HFFc6 (cell line): ENCODE data around the gene RPS6KA1. TPM values are rescaled to one million over a fixed set of nuclear protein-coding genes. Genes with fewer than 3 reads are reported as not detected.
"Not testable (repeated sequence)": the region's sequence is repeated elsewhere in the genome, so short reads cannot be mapped to it uniquely, and the experiment has no call there.

Experiments used
- DNase-seq: peaks from one replicate; pipeline ENCODE4 v3.0.0-alpha.2; 2018
- H3K27ac Mint-ChIP-seq: 2 replicates; pipeline ENCODE4 v1.8.0; 2020; ENCODE audit warnings: mild to moderate bottlenecking, mixed read lengths
- H3K27me3 Mint-ChIP-seq: 2 replicates; pipeline ENCODE4 v1.8.0; 2021; ENCODE audit warnings: mild to moderate bottlenecking, moderate library complexity, mixed read lengths; ENCODE audit not compliant: insufficient read depth
- H3K36me3 Mint-ChIP-seq: 2 replicates; pipeline ENCODE4 v1.8.0; 2021; ENCODE audit warnings: low read depth, mixed read lengths
- H3K4me1 Mint-ChIP-seq: 2 replicates; pipeline ENCODE4 v1.8.0; 2020; ENCODE audit warnings: low read depth, mixed read lengths
- H3K4me3 Mint-ChIP-seq: 2 replicates; pipeline ENCODE4 v1.8.0; 2020; ENCODE audit warnings: mild to moderate bottlenecking, moderate library complexity, mixed read lengths
- H3K9me3 Mint-ChIP-seq: 2 replicates; pipeline ENCODE4 v1.8.0; 2020; ENCODE audit warnings: mild to moderate bottlenecking, mixed read lengths
- total RNA-seq, 6 experiments: library from RNA; stranded (reverse); fragmentation: NEBNext Ultra II Directional; extraction: Animal tissue kit (Norgen Biotek cat#: 25700); gene quantifications; 2 replicates in 1 of 6; 3 replicates in 5 of 6; pipeline ENCODE4 v1.2.3, GENCODE V29; 2021
- TF ChIP-seq, protein P1 (sequence below): fragments of 200-600 bp; sonication (generic); IDR thresholded peaks from 2 replicates; pipeline ENCODE4 v1.5.0; 2021; ENCODE audit warnings: antibody characterized with exemption, mild to moderate bottlenecking

Gene RPS6KA1
- total RNA-seq, 6 experiments from 2014 or later: 1.5 to 2.6 (median 1.7) TPM

- H3K4me3 Mint-ChIP-seq: no peak overlapping the region
- no peaks in the 10 kb centered on the region for H3K36me3 Mint-ChIP-seq
- DNase-seq: no peak
- no peak overlapping the region for H3K27ac Mint-ChIP-seq
- peaks cover 8% of the 10 kb centered on the region for H3K27me3 Mint-ChIP-seq
- no peaks in the 10 kb centered on the region for H3K4me1 Mint-ChIP-seq
- no peaks in the 10 kb centered on the region for H3K9me3 Mint-ChIP-seq
- TF ChIP-seq, protein P1, sequence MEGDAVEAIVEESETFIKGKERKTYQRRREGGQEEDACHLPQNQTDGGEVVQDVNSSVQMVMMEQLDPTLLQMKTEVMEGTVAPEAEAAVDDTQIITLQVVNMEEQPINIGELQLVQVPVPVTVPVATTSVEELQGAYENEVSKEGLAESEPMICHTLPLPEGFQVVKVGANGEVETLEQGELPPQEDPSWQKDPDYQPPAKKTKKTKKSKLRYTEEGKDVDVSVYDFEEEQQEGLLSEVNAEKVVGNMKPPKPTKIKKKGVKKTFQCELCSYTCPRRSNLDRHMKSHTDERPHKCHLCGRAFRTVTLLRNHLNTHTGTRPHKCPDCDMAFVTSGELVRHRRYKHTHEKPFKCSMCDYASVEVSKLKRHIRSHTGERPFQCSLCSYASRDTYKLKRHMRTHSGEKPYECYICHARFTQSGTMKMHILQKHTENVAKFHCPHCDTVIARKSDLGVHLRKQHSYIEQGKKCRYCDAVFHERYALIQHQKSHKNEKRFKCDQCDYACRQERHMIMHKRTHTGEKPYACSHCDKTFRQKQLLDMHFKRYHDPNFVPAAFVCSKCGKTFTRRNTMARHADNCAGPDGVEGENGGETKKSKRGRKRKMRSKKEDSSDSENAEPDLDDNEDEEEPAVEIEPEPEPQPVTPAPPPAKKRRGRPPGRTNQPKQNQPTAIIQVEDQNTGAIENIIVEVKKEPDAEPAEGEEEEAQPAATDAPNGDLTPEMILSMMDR: no peak
Observed at GRCh38 chr1:26493938-26494337, 35.6 kb upstream of the RPS6KA1 start.

GRCh38 chr1:26496861-26497260, 32.7 kb upstream of the RPS6KA1 start:
- Mint-ChIP-seq H3K36me3 (no peaks in the 10 kb centered on the region), H3K27me3 (peaks cover 4% of the 10 kb centered on the region), H3K4me1 (peaks cover 5% of the 10 kb centered on the region; the same call in 1 of the 2 replicates), H3K9me3 (no peaks in the 10 kb centered on the region), H3K4me3 (no peak overlapping the region), H3K27ac (no peak overlapping the region)
- DNase-seq: no peak
- TF ChIP-seq, protein P1: no peak

DNA sequence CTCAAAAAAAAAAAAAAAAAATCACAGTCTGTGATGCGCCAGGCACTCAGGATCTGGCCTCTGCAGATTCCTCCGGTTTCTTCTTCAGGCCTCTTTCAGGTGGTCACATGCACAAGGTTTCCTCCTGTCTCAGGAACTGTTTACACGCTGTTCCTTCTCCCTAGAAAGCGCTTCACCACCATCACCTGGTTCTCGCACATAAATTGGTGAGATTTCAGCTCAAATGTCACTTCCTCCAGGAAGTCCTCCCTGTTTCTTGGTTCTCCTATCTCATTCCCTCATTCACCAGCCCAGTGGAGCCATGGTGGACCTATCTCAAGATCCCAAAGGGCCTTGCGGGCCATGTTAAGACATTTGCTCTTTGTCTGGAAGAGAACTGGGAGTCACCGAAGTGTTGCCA, 30.7 kb upstream of the RPS6KA1 start:
- no peak for DNase-seq
- TF ChIP-seq, protein P1: no peak
- Mint-ChIP-seq H3K27ac (no peak overlapping the region), H3K4me3 (no peak overlapping the region), H3K4me1 (peaks cover 5% of the 10 kb centered on the region; the same call in 1 of the 2 replicates), H3K27me3 (peaks cover 3% of the 10 kb centered on the region), H3K36me3 (no peaks in the 10 kb centered on the region), H3K9me3 (no peaks in the 10 kb centered on the region)

DNA sequence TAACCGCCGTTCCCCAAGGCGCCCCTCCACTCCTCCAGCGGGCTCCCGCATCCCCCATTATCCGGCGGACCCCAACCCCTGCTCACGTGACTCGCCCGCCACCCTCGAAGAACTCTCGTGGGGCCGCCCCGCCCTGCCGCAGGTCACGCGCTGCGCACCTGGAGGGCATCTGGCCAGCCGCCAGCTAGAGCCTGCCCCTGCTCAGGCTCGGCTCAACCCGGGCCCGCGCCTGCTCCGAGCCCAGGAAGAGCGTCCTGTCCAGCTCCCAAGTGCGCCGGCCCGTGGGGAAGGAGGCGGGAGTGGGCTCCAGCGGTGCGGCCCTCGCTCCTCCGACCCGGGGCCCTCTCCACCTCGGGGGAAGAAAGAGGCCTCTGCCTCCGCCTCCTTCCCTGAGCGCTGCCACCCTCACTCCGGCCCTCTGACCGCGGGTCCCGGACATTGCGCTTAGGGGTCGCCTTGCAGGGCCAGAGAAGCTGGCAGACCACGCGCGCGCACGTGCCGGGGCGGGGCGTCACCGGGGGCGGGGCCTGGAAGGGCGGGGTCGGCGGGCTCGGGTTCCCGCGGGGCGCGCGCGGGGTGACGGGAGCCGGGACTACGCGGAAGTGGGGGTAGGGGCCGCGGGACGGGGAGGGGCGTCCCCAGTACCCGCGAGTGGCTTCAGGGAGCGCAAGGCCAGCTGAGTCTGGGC, 28.9 kb upstream of the RPS6KA1 start:
- H3K36me3 Mint-ChIP-seq: no peaks in the 10 kb centered on the region
- no peaks in the 10 kb centered on the region for H3K9me3 Mint-ChIP-seq
- H3K4me1 Mint-ChIP-seq: peaks cover 5% of the 10 kb centered on the region; the same call in 1 of the 2 replicates
- peak overlapping the region; percentile 89 for H3K27ac Mint-ChIP-seq
- H3K27me3 Mint-ChIP-seq: peaks cover 2% of the 10 kb centered on the region
- peak; percentile 52 for DNase-seq
- TF ChIP-seq, protein P1: peak; percentile 66; the same call in 1 of the 2 replicates
- H3K4me3 Mint-ChIP-seq: peak overlapping the region; percentile 89

DNA sequence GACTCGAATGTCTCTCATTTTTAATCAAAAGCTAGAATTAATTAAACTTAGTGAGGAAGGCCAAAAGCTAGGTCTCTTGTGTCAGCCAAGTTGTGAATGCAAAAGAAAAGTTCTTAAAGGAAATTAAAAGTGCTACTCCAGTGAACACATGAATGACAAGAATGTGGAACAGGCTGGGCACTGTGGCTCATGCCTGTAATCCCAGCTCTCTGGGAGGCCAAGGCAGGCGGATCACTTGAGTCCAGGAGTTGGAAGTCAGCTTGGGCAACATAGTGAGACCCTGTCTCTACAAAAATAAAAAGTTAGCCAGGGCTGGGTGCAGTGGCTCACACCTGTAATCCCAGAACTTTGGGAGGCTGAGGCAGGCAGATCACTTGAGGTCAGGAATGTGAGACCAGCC, 18.9 kb upstream of the RPS6KA1 start:
- H3K36me3 Mint-ChIP-seq, H3K9me3 Mint-ChIP-seq, DNase-seq, H3K27me3 Mint-ChIP-seq, H3K4me3 Mint-ChIP-seq, H3K4me1 Mint-ChIP-seq, H3K27ac Mint-ChIP-seq: not testable (repeated sequence)

- H3K36me3 Mint-ChIP-seq, DNase-seq, H3K27ac Mint-ChIP-seq, H3K4me3 Mint-ChIP-seq, H3K9me3 Mint-ChIP-seq, H3K4me1 Mint-ChIP-seq: not testable (repeated sequence)
- peaks cover 15% of the 10 kb centered on the region for H3K27me3 Mint-ChIP-seq
Observed at GRCh38 chr1:26515836-26516235, 13.7 kb upstream of the RPS6KA1 start.
